Stimulated activated naive CD8-positive, alpha-beta T cell treated with anti-CD3 and anti-CD28 coated beads, Interleukin-15, amount 100 ng/mL, for 72 hours (primary cell): ENCODE measurements around the gene SEZ6.

Experiments
- ATAC-seq: fragments of 150-1000 bp; cut with Tn5 transposase; 2 replicates; pipeline ENCODE4 v1.10.0; 2021; ENCODE audit warnings: mild to moderate bottlenecking, moderate library complexity
- DNase-seq, 2 donors: peaks; one replicate each; pipeline ENCODE4 v3.0.0; 2021 to 2022
- H3K27ac Mint-ChIP-seq, 2 donors: one replicate each; pipeline ENCODE4 v1.8.0; 2022; ENCODE audit warnings: mild to moderate bottlenecking in 2 of 2, mixed read lengths in 2 of 2, moderate library complexity in 2 of 2
- H3K27me3 Mint-ChIP-seq: one replicate; pipeline ENCODE4 v1.8.0; 2022; ENCODE audit warnings: mixed read lengths
- H3K4me1 Mint-ChIP-seq: one replicate; pipeline ENCODE4 v1.8.0; 2022; ENCODE audit warnings: mild to moderate bottlenecking, mixed read lengths
- H3K4me3 Mint-ChIP-seq, 2 donors: one replicate each; pipeline ENCODE4 v1.8.0; 2022; ENCODE audit warnings: mild to moderate bottlenecking in 2 of 2, mixed read lengths in 2 of 2, moderate library complexity in 1 of 2
- H3K9me3 Mint-ChIP-seq, 2 donors: one replicate each; pipeline ENCODE4 v1.8.0; 2022; ENCODE audit warnings: mixed read lengths in 2 of 2

The SEZ6 gene

DNA sequence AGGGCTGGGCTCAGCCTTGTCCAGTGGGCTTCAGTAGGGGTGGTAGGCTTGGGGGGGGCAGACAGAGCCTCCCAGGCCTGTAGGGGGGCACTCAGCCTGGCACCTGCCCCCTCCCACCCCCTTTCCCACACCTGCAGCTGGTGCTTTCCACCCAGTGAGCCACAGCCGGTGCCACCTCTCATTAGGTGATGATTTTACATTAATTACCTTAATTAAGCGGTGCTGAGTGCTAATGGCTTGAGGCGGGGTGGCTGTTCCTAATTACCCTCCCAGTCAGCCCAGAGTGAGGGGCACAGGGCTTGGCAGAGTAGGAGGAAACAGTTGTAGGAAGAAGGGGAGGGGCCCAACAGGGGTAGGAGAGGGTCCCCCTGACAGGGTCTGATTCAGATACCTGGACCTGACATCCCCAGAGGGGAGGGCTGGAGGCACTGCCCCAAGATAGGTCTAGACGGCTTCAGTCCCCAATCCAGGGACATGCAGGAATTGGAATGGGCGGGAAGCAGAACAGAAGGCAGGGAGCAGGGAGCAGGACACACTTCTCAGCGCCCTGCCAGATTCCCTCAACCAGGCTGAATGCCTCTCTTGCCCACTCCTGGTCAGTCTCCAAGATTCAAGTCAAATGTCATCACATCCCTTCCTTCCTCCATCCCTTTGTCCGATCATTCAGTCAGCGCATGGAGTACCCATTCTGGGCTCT, 28.0 kb downstream of the SEZ6 start:
- no peak for ATAC-seq

DNA sequence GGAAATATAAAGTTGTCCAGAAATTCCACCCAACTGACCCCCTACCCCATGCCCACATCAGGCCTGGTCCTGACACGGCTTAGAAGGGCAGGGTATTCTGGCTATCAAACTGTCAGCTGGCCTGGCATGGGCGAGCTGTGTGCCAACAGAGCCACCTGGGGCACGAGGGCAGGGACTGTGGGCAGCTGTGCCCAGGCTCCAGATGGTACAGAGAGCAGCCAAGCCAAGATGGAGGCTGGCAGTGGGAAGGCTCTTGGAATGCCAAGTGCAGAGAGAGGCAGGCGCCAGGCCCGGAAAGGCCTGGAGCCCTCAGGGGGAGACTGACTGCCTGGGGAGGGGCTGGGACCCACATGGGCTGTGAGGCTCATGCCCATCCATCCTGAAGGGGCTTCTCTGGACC, 30.2 kb downstream of the SEZ6 start:
- no peak for DNase-seq
- H3K4me3 Mint-ChIP-seq, result no peak overlapping the region
- H3K27me3 Mint-ChIP-seq, result no peaks in the 10 kb centered on the region
- ATAC-seq, result no peak
- H3K27ac Mint-ChIP-seq, result no peak overlapping the region
- no peaks in the 10 kb centered on the region for H3K9me3 Mint-ChIP-seq
- H3K4me1 Mint-ChIP-seq, result peaks cover 9% of the 10 kb centered on the region

More for the DNA sequence above, 28.0 kb downstream of the SEZ6 start:
- no peak overlapping the region for H3K4me3 Mint-ChIP-seq
- H3K27ac Mint-ChIP-seq, result peak overlapping the region in 1 of 2 donors; percentile 83
- no peaks in the 10 kb centered on the region for H3K9me3 Mint-ChIP-seq
- DNase-seq, result no peak
- peaks cover 25% of the 10 kb centered on the region for H3K4me1 Mint-ChIP-seq
- no peaks in the 10 kb centered on the region for H3K27me3 Mint-ChIP-seq

DNA sequence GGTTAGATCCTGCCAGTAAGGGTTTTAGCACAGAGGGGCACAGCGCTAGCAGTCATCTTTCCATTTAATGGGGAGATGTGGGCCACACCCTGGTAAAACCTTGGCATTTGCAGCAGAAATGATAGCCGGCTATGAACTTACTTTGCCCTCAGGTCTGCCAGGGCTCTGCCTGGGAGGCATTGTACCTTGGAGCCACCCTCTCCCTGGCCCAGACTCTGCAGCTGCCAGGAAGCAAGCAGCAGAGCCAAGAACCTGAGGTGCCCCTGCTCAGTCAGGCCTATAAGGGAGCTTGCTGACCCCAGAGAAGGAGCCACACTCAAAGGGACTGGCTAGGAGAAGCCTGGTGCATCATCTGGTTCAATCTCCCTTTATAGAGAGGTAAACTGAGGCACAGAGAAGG, 30.8 kb downstream of the SEZ6 start:
- H3K4me3 Mint-ChIP-seq, result no peak overlapping the region
- no peaks in the 10 kb centered on the region for H3K27me3 Mint-ChIP-seq
- no peak for DNase-seq
- H3K9me3 Mint-ChIP-seq, result no peaks in the 10 kb centered on the region
- no peak overlapping the region for H3K27ac Mint-ChIP-seq
- no peak for ATAC-seq
- peaks cover 9% of the 10 kb centered on the region for H3K4me1 Mint-ChIP-seq

DNA sequence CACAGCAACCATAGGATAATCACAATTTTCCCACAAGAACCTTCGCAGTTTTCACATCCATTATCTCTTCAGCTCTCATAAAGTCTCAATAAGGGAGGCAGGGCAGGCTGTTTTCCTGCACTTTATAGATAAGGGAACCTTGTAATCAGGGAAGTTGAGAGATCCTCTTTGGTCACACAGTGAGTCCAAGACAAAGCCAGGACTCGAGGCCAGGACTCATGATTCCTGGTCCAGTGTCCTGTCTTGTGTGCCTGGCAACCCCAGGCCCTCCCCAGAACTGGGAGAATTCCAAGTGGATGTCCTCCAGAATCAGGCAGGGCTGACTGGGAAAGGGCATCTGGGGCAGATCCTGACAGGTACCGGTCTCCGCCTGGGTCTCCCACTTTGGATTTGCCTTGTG, 31.4 kb downstream of the SEZ6 start:
- DNase-seq (no peak), ATAC-seq (no peak)
- no peaks in the 10 kb centered on the region for H3K27me3 Mint-ChIP-seq
- no peaks in the 10 kb centered on the region for H3K9me3 Mint-ChIP-seq
- H3K27ac Mint-ChIP-seq, result no peak overlapping the region
- no peak overlapping the region for H3K4me3 Mint-ChIP-seq
- H3K4me1 Mint-ChIP-seq, result peaks cover 9% of the 10 kb centered on the region

DNA sequence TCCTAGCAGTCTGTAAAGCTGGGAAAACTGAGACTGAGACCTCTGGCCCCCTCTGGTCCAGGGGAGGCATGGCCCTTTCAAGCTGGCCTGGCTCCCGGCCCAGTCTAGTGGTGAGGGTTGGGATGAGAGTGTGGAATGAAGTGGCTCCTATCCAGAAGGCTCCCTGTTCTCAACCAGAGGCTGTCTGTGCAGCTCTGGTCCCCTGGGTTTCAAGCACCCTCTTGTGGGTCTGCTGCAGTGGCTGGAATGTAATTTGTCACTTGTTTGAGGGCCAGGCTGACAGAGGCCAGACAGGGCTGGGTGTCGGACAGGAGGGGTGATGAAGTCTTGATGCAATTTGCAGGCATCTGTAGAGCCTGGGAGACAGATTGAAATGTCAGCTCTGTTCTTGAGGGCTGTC, 32.4 kb downstream of the SEZ6 start:
- no peak overlapping the region for H3K27ac Mint-ChIP-seq
- no peaks in the 10 kb centered on the region for H3K27me3 Mint-ChIP-seq

DNA sequence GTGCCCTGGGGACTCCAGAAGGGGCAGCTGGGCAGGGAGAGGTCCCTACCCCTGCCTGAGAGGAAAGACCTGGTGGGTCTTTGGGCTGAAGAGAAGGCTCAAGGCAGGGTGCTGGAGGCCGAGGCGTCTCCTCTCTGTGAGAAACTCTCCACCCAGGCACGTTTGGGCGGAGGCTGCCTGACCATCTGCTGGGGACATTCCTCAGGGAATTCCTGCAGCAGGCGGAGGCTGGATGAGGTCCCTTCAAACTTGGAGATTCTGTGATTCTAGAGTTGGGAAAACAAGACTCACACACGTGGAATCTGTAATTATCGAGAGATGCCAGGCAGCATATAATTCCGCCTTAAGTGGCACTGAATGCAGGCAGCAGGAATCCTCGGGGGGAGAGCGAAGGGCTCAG, 33.4 kb downstream of the SEZ6 start:
- DNase-seq (no peak), ATAC-seq (no peak)
- H3K4me3 Mint-ChIP-seq, result no peak overlapping the region
- no peaks in the 10 kb centered on the region for H3K27me3 Mint-ChIP-seq
- H3K4me1 Mint-ChIP-seq, result no peaks in the 10 kb centered on the region
- H3K27ac Mint-ChIP-seq, result no peak overlapping the region
- no peaks in the 10 kb centered on the region for H3K9me3 Mint-ChIP-seq

More for the DNA sequence above, 32.4 kb downstream of the SEZ6 start:
- Mint-ChIP-seq H3K9me3 (no peaks in the 10 kb centered on the region), H3K4me3 (no peak overlapping the region), H3K4me1 (peaks cover 3% of the 10 kb centered on the region)
- ATAC-seq, result no peak
- no peak for DNase-seq

DNA sequence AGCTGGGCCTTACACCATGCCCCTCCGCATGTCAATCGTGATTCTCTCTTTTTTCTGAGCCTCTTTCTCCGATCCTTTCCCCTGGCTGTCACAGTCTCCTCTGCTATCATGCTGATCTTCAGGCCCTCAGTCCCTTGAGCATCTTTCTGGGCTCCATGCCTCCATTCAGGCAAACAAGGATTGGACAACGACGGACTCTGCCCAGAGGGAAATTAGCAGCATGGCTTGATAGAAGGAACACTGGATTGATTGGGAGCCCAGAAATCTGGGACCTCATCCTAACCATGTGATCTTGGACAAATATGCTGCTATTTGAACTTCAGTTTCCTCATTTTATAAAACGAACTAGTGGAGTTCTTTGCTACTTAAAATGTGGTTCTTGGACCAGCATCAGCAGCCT, 35.0 kb downstream of the SEZ6 start:
- no peaks in the 10 kb centered on the region for H3K9me3 Mint-ChIP-seq
- no peaks in the 10 kb centered on the region for H3K4me1 Mint-ChIP-seq
- no peaks in the 10 kb centered on the region for H3K27me3 Mint-ChIP-seq
- ATAC-seq (no peak), DNase-seq (no peak)
- H3K27ac Mint-ChIP-seq, result no peak overlapping the region
- no peak overlapping the region for H3K4me3 Mint-ChIP-seq

DNA sequence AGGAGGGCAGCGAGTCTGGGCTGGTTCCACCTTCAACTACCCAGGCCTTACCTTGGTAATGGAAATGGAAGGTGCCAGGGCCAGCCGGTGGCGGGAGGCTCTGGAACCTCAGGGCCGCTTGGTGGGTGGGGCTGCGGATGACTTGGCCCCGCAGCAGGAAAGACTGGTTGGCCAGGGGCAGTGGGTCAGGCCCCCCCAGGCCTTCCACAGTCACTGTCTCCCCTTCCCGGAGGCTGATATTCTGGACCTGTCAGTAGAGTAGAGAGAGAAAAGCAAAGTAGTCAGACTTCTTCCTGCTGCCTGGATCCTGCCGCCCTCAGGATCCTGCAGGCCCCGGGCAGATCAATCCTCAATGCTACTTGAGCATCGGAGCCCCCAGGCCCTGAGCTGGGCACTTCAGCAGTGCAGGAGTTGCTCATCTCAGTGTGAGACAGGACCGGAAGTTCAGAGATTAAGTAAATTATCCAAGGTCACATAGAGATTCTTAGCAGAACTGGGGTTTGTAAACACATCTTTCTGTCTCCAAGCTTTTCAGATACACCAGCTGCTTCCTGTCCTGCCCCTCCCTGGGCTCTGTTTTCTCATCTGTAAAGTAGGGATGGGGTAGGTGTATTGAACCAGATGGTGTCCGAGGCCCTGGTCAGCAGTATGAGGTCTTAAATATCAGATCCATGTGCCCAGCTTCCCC, 36.0 kb downstream of the SEZ6 start:
- Mint-ChIP-seq H3K27ac (peak overlapping the region in 1 of 2 donors; percentile 30), H3K27me3 (no peaks in the 10 kb centered on the region), H3K9me3 (no peaks in the 10 kb centered on the region), H3K4me3 (no peak overlapping the region), H3K4me1 (no peaks in the 10 kb centered on the region)
- DNase-seq (no peak), ATAC-seq (no peak)

DNA sequence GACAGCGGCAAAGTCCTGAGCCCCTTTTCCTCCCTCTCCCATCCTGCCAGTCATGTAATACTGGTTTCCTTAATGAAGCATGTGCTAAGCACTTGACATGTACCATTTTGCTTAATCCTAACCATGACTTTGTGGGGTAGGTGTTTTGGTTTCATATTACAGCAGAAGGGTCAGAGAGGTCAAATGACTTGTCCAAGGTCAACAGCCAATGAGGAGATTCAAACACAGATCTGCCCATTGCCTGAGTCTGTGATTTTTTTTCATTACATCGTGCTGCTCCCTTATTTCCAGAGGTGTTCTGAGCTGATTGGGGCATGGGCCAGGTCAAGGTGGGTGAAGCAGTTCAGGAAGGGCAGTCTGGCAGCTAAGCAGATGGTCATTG, 36.9 kb downstream of the SEZ6 start:
- Mint-ChIP-seq H3K27me3 (peaks cover 4% of the 10 kb centered on the region), H3K27ac (peak overlapping the region in 1 of 2 donors; percentile 2), H3K4me1 (no peaks in the 10 kb centered on the region), H3K4me3 (no peak overlapping the region), H3K9me3 (no peaks in the 10 kb centered on the region)
- no peak for ATAC-seq
- no peak for DNase-seq

DNA sequence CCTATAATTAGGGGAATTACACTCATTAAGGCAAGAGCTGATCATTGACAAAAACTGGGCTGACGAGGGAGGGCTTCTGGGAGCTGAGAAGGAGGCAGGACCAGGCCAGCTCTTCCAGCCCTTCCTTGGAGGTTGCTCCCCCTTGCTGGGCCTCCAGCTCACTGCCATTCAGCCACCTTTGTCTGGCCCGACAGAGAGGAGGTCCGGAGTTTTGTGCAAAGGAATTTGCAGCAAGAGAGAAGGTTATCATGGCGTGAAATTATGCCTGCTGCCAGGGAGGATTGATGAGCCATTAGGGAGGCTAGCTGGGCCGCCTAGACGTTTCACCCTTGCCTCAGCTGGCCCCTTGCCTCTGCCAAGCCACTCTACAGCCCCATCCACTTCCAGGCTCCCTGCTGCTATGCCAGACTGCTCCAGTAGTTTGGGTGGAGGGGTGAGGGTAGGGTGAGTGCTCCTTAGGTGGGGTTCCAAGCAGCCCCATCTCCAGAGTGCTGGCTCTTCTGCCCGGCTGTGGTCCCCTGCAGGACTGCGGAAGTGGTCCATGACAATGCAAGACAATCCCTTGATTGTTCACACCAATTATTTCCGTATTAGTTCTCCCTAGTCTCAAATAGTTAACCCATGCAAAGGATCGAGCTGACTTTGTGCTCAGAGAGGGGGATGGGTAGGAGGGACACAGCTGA, 37.5 kb downstream of the SEZ6 start:
- peaks cover 9% of the 10 kb centered on the region for H3K27me3 Mint-ChIP-seq
- no peak for ATAC-seq
- H3K27ac Mint-ChIP-seq, result no peak overlapping the region
- H3K4me3 Mint-ChIP-seq, result no peak overlapping the region
- no peaks in the 10 kb centered on the region for H3K4me1 Mint-ChIP-seq
- H3K9me3 Mint-ChIP-seq, result no peaks in the 10 kb centered on the region
- DNase-seq, result no peak

DNA sequence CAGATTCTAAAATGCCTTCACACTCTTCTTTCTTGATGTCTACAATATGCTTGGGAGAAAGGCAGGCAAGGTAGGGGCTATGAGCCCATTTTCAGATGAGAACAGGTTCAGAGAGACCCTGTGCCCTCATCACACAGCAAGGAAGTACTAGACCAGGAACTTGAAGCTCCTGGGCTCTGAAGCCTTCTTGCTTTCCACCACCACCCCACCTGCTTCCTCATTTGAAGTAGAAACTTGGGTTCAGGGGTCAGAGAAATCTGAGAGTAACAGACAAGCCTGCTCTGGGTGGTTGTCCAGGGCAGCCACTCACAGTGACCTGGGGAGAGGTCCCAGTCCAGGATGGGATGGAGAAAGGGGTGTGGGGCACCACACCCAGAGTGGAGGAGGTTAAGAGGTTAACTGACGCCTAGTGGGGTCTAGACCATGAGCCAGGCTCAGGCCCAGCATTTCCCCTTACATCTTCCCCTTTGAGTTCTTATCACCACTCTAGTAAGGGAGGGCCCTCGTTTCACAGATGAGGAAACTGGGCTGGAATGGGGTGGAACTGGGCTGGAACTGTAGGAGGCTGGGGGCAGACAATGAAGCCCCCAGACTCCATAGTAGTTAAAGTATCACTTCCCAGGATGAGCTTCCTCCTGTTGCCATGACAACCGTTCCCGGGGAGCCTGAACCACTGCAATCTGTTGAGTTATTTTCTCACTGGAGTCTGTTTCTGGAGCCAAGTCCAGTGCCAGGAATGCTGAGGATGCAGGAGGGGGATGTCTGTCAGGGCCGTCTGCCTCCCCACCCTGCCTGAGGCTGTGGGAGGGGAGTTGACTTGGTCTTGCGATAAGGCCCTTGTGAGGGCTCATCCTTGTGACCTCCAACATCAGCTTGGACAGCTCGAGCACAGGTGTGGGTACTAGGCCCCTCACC, 38.4 kb downstream of the SEZ6 start:
- H3K27ac Mint-ChIP-seq, result no peak overlapping the region
- peaks cover 15% of the 10 kb centered on the region for H3K27me3 Mint-ChIP-seq
- ATAC-seq, result no peak
- H3K9me3 Mint-ChIP-seq, result no peaks in the 10 kb centered on the region
- DNase-seq, result no peak
- H3K4me1 Mint-ChIP-seq, result no peaks in the 10 kb centered on the region
- no peak overlapping the region for H3K4me3 Mint-ChIP-seq

DNA sequence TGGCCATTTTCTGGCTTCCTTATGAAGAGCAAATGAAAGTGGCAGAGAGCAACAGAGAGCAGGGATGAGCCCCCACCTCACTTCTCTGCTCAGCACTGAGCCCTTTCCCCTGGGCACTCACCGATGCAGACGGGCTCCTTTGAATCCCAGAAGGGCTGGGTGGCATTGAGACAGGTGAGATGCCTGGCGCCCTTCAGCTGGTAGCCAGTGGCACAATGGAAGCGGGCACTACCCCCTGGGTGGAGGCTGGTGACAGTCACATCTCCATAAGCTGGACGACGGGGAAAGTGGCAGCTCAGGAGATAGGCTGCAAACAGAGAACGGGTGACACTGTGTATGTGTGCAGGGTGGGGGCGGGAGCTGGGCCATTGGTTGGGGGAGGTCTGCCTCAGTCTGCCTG, 42.0 kb downstream of the SEZ6 start:
- H3K4me1 Mint-ChIP-seq, result no peaks in the 10 kb centered on the region
- peaks cover 15% of the 10 kb centered on the region for H3K27me3 Mint-ChIP-seq
- ATAC-seq (no peak), DNase-seq (no peak)
- H3K4me3 Mint-ChIP-seq, result no peak overlapping the region
- no peak overlapping the region for H3K27ac Mint-ChIP-seq
- no peaks in the 10 kb centered on the region for H3K9me3 Mint-ChIP-seq

DNA sequence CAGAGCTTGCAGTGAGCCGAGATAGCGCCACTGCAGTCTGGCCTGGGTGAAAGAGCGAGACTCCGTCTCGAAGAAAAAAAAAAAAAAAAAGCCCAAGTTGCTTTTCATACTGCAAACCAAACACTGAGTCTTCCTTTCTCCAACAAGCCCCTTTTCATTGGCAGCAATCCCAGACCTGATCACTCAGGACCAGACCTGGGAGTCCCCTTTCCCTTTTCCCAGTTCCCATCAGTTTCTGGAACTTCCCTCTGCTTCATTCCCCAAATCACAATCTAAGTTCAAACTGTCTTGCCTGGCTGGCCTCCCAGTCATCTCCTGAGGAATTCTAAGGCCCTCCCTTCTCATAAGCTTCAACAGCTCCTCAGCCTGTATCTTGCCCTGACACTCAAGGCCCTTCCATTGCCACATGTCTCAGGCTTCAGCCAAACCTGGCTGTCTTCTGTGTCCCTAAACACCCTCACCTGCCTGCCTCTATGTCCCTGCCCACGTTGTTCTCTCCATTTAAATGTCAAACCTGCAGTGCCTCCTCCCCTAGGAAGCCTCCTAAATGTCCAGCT, 42.7 kb downstream of the SEZ6 start:
- Mint-ChIP-seq H3K4me3 (no peak overlapping the region), H3K27ac (no peak overlapping the region), H3K9me3 (no peaks in the 10 kb centered on the region), H3K27me3 (peaks cover 15% of the 10 kb centered on the region), H3K4me1 (no peaks in the 10 kb centered on the region)
- DNase-seq (no peak), ATAC-seq (no peak)

DNA sequence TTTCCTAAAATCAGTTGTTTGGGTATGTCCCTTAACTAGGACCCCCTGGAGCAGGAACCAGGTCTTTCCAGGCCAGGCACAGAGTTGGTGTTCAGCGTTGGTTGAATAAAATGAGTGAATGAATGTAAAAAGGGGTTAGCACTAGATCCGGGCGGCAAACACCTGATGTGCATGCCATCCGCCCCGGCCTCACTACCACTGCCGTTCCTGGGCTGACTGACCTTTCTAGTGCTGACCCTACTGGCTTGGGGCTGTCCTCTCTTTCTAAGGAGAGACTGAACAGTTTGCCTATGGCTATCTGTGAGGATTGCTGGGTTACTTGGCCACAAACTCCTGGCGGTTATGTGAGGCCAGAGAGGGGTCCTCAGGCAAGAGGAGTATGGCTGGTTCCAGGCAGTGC, 44.4 kb downstream of the SEZ6 start:
- Mint-ChIP-seq H3K4me3 (no peak overlapping the region), H3K9me3 (no peaks in the 10 kb centered on the region), H3K27ac (no peak overlapping the region), H3K4me1 (no peaks in the 10 kb centered on the region), H3K27me3 (peaks cover 15% of the 10 kb centered on the region)
- ATAC-seq, result no peak
- no peak for DNase-seq
